GM23338 (cell line): ENCODE data around the gene PHF5A. TPM values are rescaled to one million over a fixed set of nuclear protein-coding genes. Genes with fewer than 3 reads are reported as not detected.

Source experiments
- ATAC-seq: fragments of 200-7000 bp; cut with Tn5 transposase; 3 replicates; pipeline ENCODE4 v1.9.1; 2020
- DNase-seq: peaks from one replicate; pipeline ENCODE4 v3.0.0-alpha.2; 2015; ENCODE audit warnings: low spot score
- H2AFZ ChIP-seq: fragments of 200-600 bp; sonication (generic); 2 replicates; pipeline ENCODE4 v1.8.0; 2016; ENCODE audit warnings: antibody characterized with exemption, mild to moderate bottlenecking, moderate library complexity
- H3F3A ChIP-seq: fragments of 200-600 bp; sonication (generic); replicated peaks from 2 replicates; pipeline ENCODE4 v1.8.0; 2017; ENCODE audit warnings: antibody characterized with exemption, mixed run types, low read depth
- H3K27ac ChIP-seq: fragments of 200-600 bp; sonication (generic); 2 replicates; pipeline ENCODE4 v1.6.1; 2016; ENCODE audit warnings: low read depth
- H3K27me3 ChIP-seq: fragments of 200-600 bp; sonication (generic); 2 replicates; pipeline ENCODE4 v1.8.0; 2016; ENCODE audit warnings: mild to moderate bottlenecking, mixed run types, moderate library complexity; ENCODE audit not compliant: insufficient read depth
- H3K36me3 ChIP-seq: fragments of 200-600 bp; sonication (generic); 2 replicates; pipeline ENCODE4 v1.8.0; 2016; ENCODE audit warnings: mild to moderate bottlenecking; ENCODE audit not compliant: insufficient read depth
- H3K4me1 ChIP-seq: fragments of 200-600 bp; sonication (generic); 2 replicates; pipeline ENCODE4 v1.8.0; 2016; ENCODE audit warnings: mild to moderate bottlenecking, moderate library complexity; ENCODE audit not compliant: insufficient read depth
- H3K4me2 ChIP-seq: fragments of 200-600 bp; sonication (generic); 2 replicates; pipeline ENCODE4 v1.7.1; 2017; ENCODE audit warnings: mixed run types
- H3K4me3 ChIP-seq: fragments of 200-600 bp; sonication (generic); 2 replicates; pipeline ENCODE4 v1.6.1; 2016; ENCODE audit warnings: mixed run types
- H3K79me2 ChIP-seq: fragments of 200-600 bp; sonication (generic); replicated peaks from 2 replicates; pipeline ENCODE4 v1.8.0; 2017; ENCODE audit warnings: mild to moderate bottlenecking; ENCODE audit not compliant: insufficient read depth
- H3K9me2 ChIP-seq: fragments of 200-600 bp; sonication (generic); 2 replicates; pipeline ENCODE4 v1.8.0; 2017; ENCODE audit not compliant: insufficient read depth
- H4K20me1 ChIP-seq: fragments of 200-600 bp; sonication (generic); replicated peaks from 2 replicates; pipeline ENCODE4 v1.8.0; 2017; ENCODE audit warnings: mild to moderate bottlenecking; ENCODE audit not compliant: insufficient read depth
- H3K27ac Mint-ChIP-seq: 2 replicates; pipeline ENCODE4 v1.8.0; 2020; ENCODE audit warnings: inconsistent platforms, mild to moderate bottlenecking, moderate library complexity, mixed read lengths
- H3K27me3 Mint-ChIP-seq: 3 replicates; pipeline ENCODE4 v1.8.0; 2022; ENCODE audit warnings: low read depth, mild to moderate bottlenecking, moderate library complexity, mixed read lengths, inconsistent platforms; ENCODE audit not compliant: insufficient read depth, poor library complexity
- H3K36me3 Mint-ChIP-seq: 3 replicates; pipeline ENCODE4 v1.8.0; 2021; ENCODE audit warnings: low read depth, mild to moderate bottlenecking, inconsistent platforms, moderate library complexity, mixed read lengths
- H3K4me1 Mint-ChIP-seq: 3 replicates; pipeline ENCODE4 v1.8.0; 2020; ENCODE audit warnings: mild to moderate bottlenecking, inconsistent platforms, mixed read lengths
- H3K4me3 Mint-ChIP-seq: 3 replicates; pipeline ENCODE4 v1.8.0; 2021; ENCODE audit warnings: moderate library complexity, mild to moderate bottlenecking, inconsistent platforms, mixed read lengths
- H3K9me3 Mint-ChIP-seq: 3 replicates; pipeline ENCODE4 v1.8.0; 2020; ENCODE audit warnings: moderate library complexity, mild to moderate bottlenecking, inconsistent platforms, mixed read lengths
- EZH2 ChIP-seq: fragments of 200-600 bp; sonication (generic); IDR thresholded peaks from one replicate; pipeline ENCODE4 v1.8.0; 2017; ENCODE audit warnings: antibody characterized with exemption, mild to moderate bottlenecking, low read depth; ENCODE audit not compliant: unreplicated experiment
- EZH2phosphoT487 ChIP-seq: fragments of 200-600 bp; sonication (generic); IDR thresholded peaks from one replicate; pipeline ENCODE4 v1.8.1; 2018; ENCODE audit warnings: antibody characterized with exemption; ENCODE audit not compliant: unreplicated experiment
- JUNB ChIP-seq: IDR thresholded peaks from one replicate; pipeline ENCODE4 v1.6.1; 2016; ENCODE audit warnings: antibody characterized with exemption; ENCODE audit not compliant: unreplicated experiment
- polyA plus RNA-seq: library from polyadenylated mRNA; unstranded; fragments of >200 nt; fragmentation: Nextera tagmentation; extraction: Ambion mirVana; gene quantifications from 2 replicates; pipeline ENCODE4 v1.2.1, GENCODE V29; 2016
- total RNA-seq: library from RNA; depleted of rRNA; stranded (reverse); fragments of >200 nt; shearing (Covaris generic); gene quantifications from 2 replicates; pipeline ENCODE4 v1.2.3, GENCODE V29; 2014
- TF ChIP-seq, protein P1 (sequence below): fragments of 250-450 bp; sonication (Bioruptor Pico); IDR thresholded peaks from 2 replicates; pipeline ENCODE4 v1.5.0; 2020; ENCODE audit warnings: mild to moderate bottlenecking, moderate library complexity

Gene PHF5A
- total and polyA plus RNA-seq, 2 experiments from 2014 or later, result 49.4 to 115 TPM

DNA sequence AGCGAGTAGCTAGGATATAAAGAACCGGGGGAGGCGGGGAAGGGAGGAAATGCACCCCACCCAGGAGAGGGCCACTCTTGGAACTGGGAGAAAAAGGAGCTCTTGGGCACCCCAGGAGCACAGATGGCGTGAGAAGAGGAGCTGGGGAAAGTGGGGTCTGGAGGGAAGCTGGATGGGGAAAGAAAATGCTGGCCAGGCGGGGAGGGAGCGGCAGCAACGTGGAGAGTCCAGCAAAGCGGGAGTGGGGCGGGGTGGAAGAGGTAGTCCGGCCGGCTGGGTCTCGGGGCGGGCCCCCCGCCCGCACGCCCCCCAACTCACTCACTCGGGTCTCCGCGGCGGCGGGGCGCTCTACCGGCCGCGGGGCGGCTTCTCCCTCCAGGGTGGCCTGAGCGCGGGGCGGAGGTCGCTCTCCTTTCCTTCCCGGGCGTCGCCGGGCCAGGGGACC lies 22.4 kb downstream of the PHF5A start:
- peaks cover 3% of the 10 kb centered on the region; the same call in 1 of the 3 replicates for H3K9me3 Mint-ChIP-seq
- Histone ChIP-seq H2AFZ (no peak overlapping the region), H3K27ac (peak overlapping the region; percentile 95), H3F3A (peaks cover 16% of the 10 kb centered on the region), H3K79me2 (peaks cover 50% of the 10 kb centered on the region), H4K20me1 (peaks cover 23% of the 10 kb centered on the region), H3K27me3 (no peaks in the 10 kb centered on the region), H3K4me1 (peaks cover 5% of the 10 kb centered on the region), H3K9me2 (no peaks in the 10 kb centered on the region), H3K36me3 (peaks cover 13% of the 10 kb centered on the region; the same call in 1 of the 2 replicates), H3K4me2 (peak overlapping the region; percentile 100), H3K4me3 (peak overlapping the region; percentile 99)
- peak; percentile 29 for DNase-seq
- TF ChIP-seq EZH2phosphoT487 (no peak), JUNB (no peak), EZH2 (no peak)
- TF ChIP-seq, protein P1, sequence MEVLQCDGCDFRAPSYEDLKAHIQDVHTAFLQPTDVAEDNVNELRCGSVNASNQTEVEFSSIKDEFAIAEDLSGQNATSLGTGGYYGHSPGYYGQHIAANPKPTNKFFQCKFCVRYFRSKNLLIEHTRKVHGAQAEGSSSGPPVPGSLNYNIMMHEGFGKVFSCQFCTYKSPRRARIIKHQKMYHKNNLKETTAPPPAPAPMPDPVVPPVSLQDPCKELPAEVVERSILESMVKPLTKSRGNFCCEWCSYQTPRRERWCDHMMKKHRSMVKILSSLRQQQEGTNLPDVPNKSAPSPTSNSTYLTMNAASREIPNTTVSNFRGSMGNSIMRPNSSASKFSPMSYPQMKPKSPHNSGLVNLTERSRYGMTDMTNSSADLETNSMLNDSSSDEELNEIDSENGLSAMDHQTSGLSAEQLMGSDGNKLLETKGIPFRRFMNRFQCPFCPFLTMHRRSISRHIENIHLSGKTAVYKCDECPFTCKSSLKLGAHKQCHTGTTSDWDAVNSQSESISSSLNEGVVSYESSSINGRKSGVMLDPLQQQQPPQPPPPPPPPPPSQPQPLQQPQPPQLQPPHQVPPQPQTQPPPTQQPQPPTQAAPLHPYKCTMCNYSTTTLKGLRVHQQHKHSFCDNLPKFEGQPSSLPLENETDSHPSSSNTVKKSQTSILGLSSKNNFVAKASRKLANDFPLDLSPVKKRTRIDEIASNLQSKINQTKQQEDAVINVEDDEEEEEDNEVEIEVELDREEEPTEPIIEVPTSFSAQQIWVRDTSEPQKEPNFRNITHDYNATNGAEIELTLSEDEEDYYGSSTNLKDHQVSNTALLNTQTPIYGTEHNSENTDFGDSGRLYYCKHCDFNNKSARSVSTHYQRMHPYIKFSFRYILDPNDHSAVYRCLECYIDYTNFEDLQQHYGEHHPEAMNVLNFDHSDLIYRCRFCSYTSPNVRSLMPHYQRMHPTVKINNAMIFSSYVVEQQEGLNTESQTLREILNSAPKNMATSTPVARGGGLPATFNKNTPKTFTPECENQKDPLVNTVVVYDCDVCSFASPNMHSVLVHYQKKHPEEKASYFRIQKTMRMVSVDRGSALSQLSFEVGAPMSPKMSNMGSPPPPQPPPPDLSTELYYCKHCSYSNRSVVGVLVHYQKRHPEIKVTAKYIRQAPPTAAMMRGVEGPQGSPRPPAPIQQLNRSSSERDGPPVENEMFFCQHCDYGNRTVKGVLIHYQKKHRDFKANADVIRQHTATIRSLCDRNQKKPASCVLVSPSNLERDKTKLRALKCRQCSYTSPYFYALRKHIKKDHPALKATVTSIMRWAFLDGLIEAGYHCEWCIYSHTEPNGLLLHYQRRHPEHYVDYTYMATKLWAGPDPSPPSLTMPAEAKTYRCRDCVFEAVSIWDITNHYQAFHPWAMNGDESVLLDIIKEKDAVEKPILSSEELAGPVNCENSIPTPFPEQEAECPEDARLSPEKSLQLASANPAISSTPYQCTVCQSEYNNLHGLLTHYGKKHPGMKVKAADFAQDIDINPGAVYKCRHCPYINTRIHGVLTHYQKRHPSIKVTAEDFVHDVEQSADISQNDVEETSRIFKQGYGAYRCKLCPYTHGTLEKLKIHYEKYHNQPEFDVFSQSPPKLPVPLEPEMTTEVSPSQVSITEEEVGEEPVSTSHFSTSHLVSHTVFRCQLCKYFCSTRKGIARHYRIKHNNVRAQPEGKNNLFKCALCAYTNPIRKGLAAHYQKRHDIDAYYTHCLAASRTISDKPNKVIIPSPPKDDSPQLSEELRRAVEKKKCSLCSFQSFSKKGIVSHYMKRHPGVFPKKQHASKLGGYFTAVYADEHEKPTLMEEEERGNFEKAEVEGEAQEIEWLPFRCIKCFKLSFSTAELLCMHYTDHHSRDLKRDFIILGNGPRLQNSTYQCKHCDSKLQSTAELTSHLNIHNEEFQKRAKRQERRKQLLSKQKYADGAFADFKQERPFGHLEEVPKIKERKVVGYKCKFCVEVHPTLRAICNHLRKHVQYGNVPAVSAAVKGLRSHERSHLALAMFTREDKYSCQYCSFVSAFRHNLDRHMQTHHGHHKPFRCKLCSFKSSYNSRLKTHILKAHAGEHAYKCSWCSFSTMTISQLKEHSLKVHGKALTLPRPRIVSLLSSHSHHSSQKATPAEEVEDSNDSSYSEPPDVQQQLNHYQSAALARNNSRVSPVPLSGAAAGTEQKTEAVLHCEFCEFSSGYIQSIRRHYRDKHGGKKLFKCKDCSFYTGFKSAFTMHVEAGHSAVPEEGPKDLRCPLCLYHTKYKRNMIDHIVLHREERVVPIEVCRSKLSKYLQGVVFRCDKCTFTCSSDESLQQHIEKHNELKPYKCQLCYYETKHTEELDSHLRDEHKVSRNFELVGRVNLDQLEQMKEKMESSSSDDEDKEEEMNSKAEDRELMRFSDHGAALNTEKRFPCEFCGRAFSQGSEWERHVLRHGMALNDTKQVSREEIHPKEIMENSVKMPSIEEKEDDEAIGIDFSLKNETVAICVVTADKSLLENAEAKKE (CRISPR knock-in tag), result no peak
- H3K36me3 Mint-ChIP-seq, result peaks cover 40% of the 10 kb centered on the region
- peaks cover 35% of the 10 kb centered on the region for H3K27me3 Mint-ChIP-seq
- peaks cover 21% of the 10 kb centered on the region for H3K4me1 Mint-ChIP-seq
- H3K4me3 Mint-ChIP-seq, result peak overlapping the region; percentile 99
- ATAC-seq, result no peak
- peak overlapping the region; percentile 99 for H3K27ac Mint-ChIP-seq
